Activated CD4-positive, alpha-beta memory T cell treated with anti-CD3 and anti-CD28 coated beads, Interleukin-2, amount 10 ng/mL, durations not matched to agents 7 days and 5 days (primary cell): Measurements from ENCODE around the gene FUT1. TPM values are rescaled to one million over a fixed set of nuclear protein-coding genes. Genes with fewer than 3 reads are reported as not detected.

ENCODE experiments used
- CTCF ChIA-PET: fragments of 350-600 bp; sonication (Branson Sonifier 250); formaldehyde crosslinking; loops from one replicate; lab custom pipeline; 2021; ENCODE audit warnings: antibody characterized with exemption, inconsistent platforms; lab: Charles Lee
- POLR2A ChIA-PET: fragments of 350-600 bp; sonication (Branson Sonifier 250); formaldehyde crosslinking; loops from one replicate; lab custom pipeline; 2021; ENCODE audit warnings: antibody characterized with exemption; lab: Charles Lee
- DNase-seq: peaks from one replicate; pipeline ENCODE4 v3.0.0-alpha.2; 2020
- H3K27ac Mint-ChIP-seq: one replicate; pipeline ENCODE4 v1.8.0; 2021; ENCODE audit warnings: mild to moderate bottlenecking, mixed read lengths
- H3K27me3 Mint-ChIP-seq: one replicate; pipeline ENCODE4 v1.8.0; 2021; ENCODE audit warnings: mixed read lengths
- H3K36me3 Mint-ChIP-seq: one replicate; pipeline ENCODE4 v1.8.0; 2021; ENCODE audit warnings: low read depth, mixed read lengths
- H3K4me1 Mint-ChIP-seq: one replicate; pipeline ENCODE4 v1.8.0; 2021; ENCODE audit warnings: mixed read lengths
- H3K4me3 Mint-ChIP-seq: one replicate; pipeline ENCODE4 v1.8.0; 2021; ENCODE audit warnings: mild to moderate bottlenecking, mixed read lengths
- H3K9me3 Mint-ChIP-seq: one replicate; pipeline ENCODE4 v1.8.0; 2021; ENCODE audit warnings: mixed read lengths
- total RNA-seq, 2 experiments: library from RNA; stranded (reverse); gene quantifications; one replicate each; pipeline ENCODE4 v1.2.3, GENCODE V29; 2021

FUT1 gene
- total RNA-seq, 2 experiments from 2014 or later: 0.28 to 0.45 TPM

- Mint-ChIP-seq H3K4me3 (no peak overlapping the region), H3K36me3 (no peaks in the 10 kb centered on the region), H3K27me3 (peaks cover 32% of the 10 kb centered on the region), H3K9me3 (no peaks in the 10 kb centered on the region), H3K4me1 (peaks cover 24% of the 10 kb centered on the region), H3K27ac (no peak overlapping the region)
- ChIA-PET CTCF (no interaction called here), POLR2A (no interaction called here)
- no peak for DNase-seq
Measured at GRCh38 chr19:48757741-48758144, 5.3 kb upstream of the FUT1 start.

- Mint-ChIP-seq H3K4me1 (peaks cover 25% of the 10 kb centered on the region), H3K27ac (no peak overlapping the region), H3K9me3 (no peaks in the 10 kb centered on the region), H3K27me3 (peaks cover 31% of the 10 kb centered on the region), H3K36me3 (no peaks in the 10 kb centered on the region), H3K4me3 (no peak overlapping the region)
- ChIA-PET CTCF (no interaction called here), POLR2A (no interaction called here)
- DNase-seq: no peak
Measured at GRCh38 chr19:48757089-48757675, 4.7 kb upstream of the FUT1 start.

GRCh38 chr19:48756686-48757085 lies 4.2 kb upstream of the FUT1 start:
- Mint-ChIP-seq H3K4me3 (no peak overlapping the region), H3K27me3 (peaks cover 33% of the 10 kb centered on the region), H3K27ac (no peak overlapping the region), H3K4me1 (peaks cover 27% of the 10 kb centered on the region), H3K36me3 (no peaks in the 10 kb centered on the region), H3K9me3 (no peaks in the 10 kb centered on the region)
- ChIA-PET CTCF (no interaction called here), POLR2A (no interaction called here)
- no peak for DNase-seq

- H3K36me3 Mint-ChIP-seq: no peaks in the 10 kb centered on the region
- no peak for DNase-seq
- peaks cover 31% of the 10 kb centered on the region for H3K27me3 Mint-ChIP-seq
- no peaks in the 10 kb centered on the region for H3K9me3 Mint-ChIP-seq
- H3K4me1 Mint-ChIP-seq: peaks cover 29% of the 10 kb centered on the region
- H3K4me3 Mint-ChIP-seq: no peak overlapping the region
- no peak overlapping the region for H3K27ac Mint-ChIP-seq
- CTCF ChIA-PET: interaction anchor here (0.7 kb wide), 1 partner anchor 23 kb away, joined by 3 read pairs; no protein-coding TSS in a partner anchor
- POLR2A ChIA-PET: no interaction called here
Measured at GRCh38 chr19:48756212-48756611, 3.8 kb upstream of the FUT1 start.

- peaks cover 31% of the 10 kb centered on the region for H3K4me1 Mint-ChIP-seq
- no peak for DNase-seq
- no peak overlapping the region for H3K27ac Mint-ChIP-seq
- H3K27me3 Mint-ChIP-seq: peaks cover 31% of the 10 kb centered on the region
- no peaks in the 10 kb centered on the region for H3K9me3 Mint-ChIP-seq
- no peak overlapping the region for H3K4me3 Mint-ChIP-seq
- POLR2A ChIA-PET: no interaction called here
- no peaks in the 10 kb centered on the region for H3K36me3 Mint-ChIP-seq
- CTCF ChIA-PET: interaction anchor here (0.7 kb wide), 1 partner anchor 23 kb away, joined by 3 read pairs; no protein-coding TSS in a partner anchor
Measured at GRCh38 chr19:48755787-48756186, 3.3 kb upstream of the FUT1 start.

- no peak for DNase-seq
- CTCF ChIA-PET: no interaction called here
- Mint-ChIP-seq H3K36me3 (no peaks in the 10 kb centered on the region), H3K9me3 (no peaks in the 10 kb centered on the region), H3K4me3 (no peak within 1 kb of the TSS), H3K27me3 (peaks cover 26% of the 10 kb centered on the region), H3K4me1 (peaks cover 24% of the 10 kb centered on the region), H3K27ac (no peak within 1 kb of the TSS)
- POLR2A ChIA-PET: no interaction called here
Measured at GRCh38 chr19:48755084-48755641, 2.7 kb upstream of the FUT1 start, which contains the start of gene FGF21. TSS of gene FGF21 (plus strand) at chr19:48755524. CDS start at chr19:48756237, 713 bp downstream.

GRCh38 chr19:48751845-48752495 lies 471 bp downstream of the FUT1 start:
- peaks cover 25% of the 10 kb centered on the region for H3K4me1 Mint-ChIP-seq
- no peaks in the 10 kb centered on the region for H3K9me3 Mint-ChIP-seq
- no peaks in the 10 kb centered on the region for H3K36me3 Mint-ChIP-seq
- CTCF ChIA-PET: interaction anchor here (0.9 kb wide), 1 partner anchor 36 kb away, joined by 3 read pairs; no protein-coding TSS in a partner anchor
- POLR2A ChIA-PET: no interaction called here
- H3K27ac Mint-ChIP-seq: no peak overlapping the region
- DNase-seq: peak; percentile 41
- H3K27me3 Mint-ChIP-seq: peaks cover 26% of the 10 kb centered on the region
- peak overlapping the region; percentile 62 for H3K4me3 Mint-ChIP-seq

- ChIA-PET CTCF (interaction anchor here (0.8 kb wide), 1 partner anchor 12 kb away, joined by 3 read pairs; no protein-coding TSS in a partner anchor), POLR2A (interaction anchor here (1.8 kb wide), 1 partner anchor 12 kb away, joined by 4 read pairs; no protein-coding TSS in a partner anchor)
- peaks cover 30% of the 10 kb centered on the region for H3K27me3 Mint-ChIP-seq
- peak overlapping the region; percentile 38 for H3K27ac Mint-ChIP-seq
- H3K4me3 Mint-ChIP-seq: no peak overlapping the region
- peaks cover 30% of the 10 kb centered on the region for H3K4me1 Mint-ChIP-seq
- no peak for DNase-seq
- no peaks in the 10 kb centered on the region for H3K36me3 Mint-ChIP-seq
- H3K9me3 Mint-ChIP-seq: no peaks in the 10 kb centered on the region
Measured at GRCh38 chr19:48750771-48751504, 1.5 kb downstream of the FUT1 start.

- H3K4me3 Mint-ChIP-seq: no peak overlapping the region
- CTCF ChIA-PET: interaction anchor here (0.8 kb wide), 1 partner anchor 11 kb away, joined by 3 read pairs; no protein-coding TSS in a partner anchor
- H3K27ac Mint-ChIP-seq: no peak overlapping the region
Measured at GRCh38 chr19:48750351-48750750, 2.1 kb downstream of the FUT1 start.

GRCh38 chr19:48749571-48750198 lies 2.8 kb downstream of the FUT1 start:
- ChIA-PET CTCF (no interaction called here), POLR2A (interaction anchor here (1.8 kb wide), 1 partner anchor 11 kb away, joined by 4 read pairs; no protein-coding TSS in a partner anchor)
- Mint-ChIP-seq H3K9me3 (no peaks in the 10 kb centered on the region), H3K27ac (no peak overlapping the region), H3K4me1 (peaks cover 35% of the 10 kb centered on the region), H3K27me3 (peaks cover 29% of the 10 kb centered on the region), H3K36me3 (no peaks in the 10 kb centered on the region), H3K4me3 (no peak overlapping the region)
- no peak for DNase-seq

More at GRCh38 chr19:48750351-48750750, 2.1 kb downstream of the FUT1 start:
- no peak for DNase-seq
- Mint-ChIP-seq H3K27me3 (peaks cover 31% of the 10 kb centered on the region), H3K36me3 (no peaks in the 10 kb centered on the region), H3K9me3 (no peaks in the 10 kb centered on the region), H3K4me1 (peaks cover 34% of the 10 kb centered on the region)
- POLR2A ChIA-PET: interaction anchor here (1.8 kb wide), 1 partner anchor 11 kb away, joined by 4 read pairs; no protein-coding TSS in a partner anchor

GRCh38 chr19:48746738-48747575 lies 5.5 kb downstream of the FUT1 start, which contains the start of gene IZUMO1:
TSS of gene IZUMO1 (minus strand) at chr19:48746909. CDS start at chr19:48745859, 1,050 bp downstream.
- Mint-ChIP-seq H3K36me3 (no peaks in the 10 kb centered on the region), H3K27ac (no peak within 1 kb of the TSS), H3K27me3 (peaks cover 10% of the 10 kb centered on the region), H3K4me3 (no peak within 1 kb of the TSS), H3K4me1 (peaks cover 18% of the 10 kb centered on the region), H3K9me3 (no peaks in the 10 kb centered on the region)
- DNase-seq: peak; percentile 67
- CTCF ChIA-PET: interaction anchor here (1.0 kb wide), 1 partner anchor 8 kb away, joined by 3 read pairs; no protein-coding TSS in a partner anchor
- POLR2A ChIA-PET: interaction anchor here (1.0 kb wide), 1 partner anchor 347 kb away, joined by 3 read pairs; no protein-coding TSS in a partner anchor
